Mesothelial cell of epicardium (in vitro differentiated cells): ENCODE results near the gene FMO1. TPM values are rescaled to one million over a fixed set of nuclear protein-coding genes. Genes with fewer than 3 reads are reported as not detected.
A peak's percentile ranks its signal among the peaks of the same experiment; 100 is the strongest.
"Not testable (repeated sequence)": the region's sequence is repeated elsewhere in the genome, so short reads cannot be mapped to it uniquely, and the experiment has no call there.

Experiments used
- DNase-seq, 2 experiments: peaks; one replicate each; pipeline ENCODE4 v3.0.0; 2021; ENCODE audit warnings: low spot score in 2 of 2; ENCODE audit not compliant: unreplicated experiment in 2 of 2
- H3K27ac Mint-ChIP-seq: 2 replicates; pipeline ENCODE4 v1.8.0; 2021; ENCODE audit warnings: mixed read lengths
- H3K27me3 Mint-ChIP-seq: 2 replicates; pipeline ENCODE4 v1.8.0; 2021; ENCODE audit warnings: low read depth, mixed read lengths
- H3K36me3 Mint-ChIP-seq: 2 replicates; pipeline ENCODE4 v1.8.0; 2021; ENCODE audit warnings: mixed read lengths
- H3K4me1 Mint-ChIP-seq: 2 replicates; pipeline ENCODE4 v1.8.0; 2021; ENCODE audit warnings: mixed read lengths
- H3K4me3 Mint-ChIP-seq: 2 replicates; pipeline ENCODE4 v1.8.0; 2021; ENCODE audit warnings: mild to moderate bottlenecking, moderate library complexity, mixed read lengths
- H3K9me3 Mint-ChIP-seq: 2 replicates; pipeline ENCODE4 v1.8.0; 2021; ENCODE audit warnings: mixed read lengths
- CTCF ChIP-seq: fragments of 200-600 bp; sonication (generic); IDR thresholded peaks from one replicate; pipeline ENCODE4 v1.5.0; 2021; ENCODE audit warnings: antibody characterized with exemption; ENCODE audit not compliant: unreplicated experiment
- total RNA-seq: library from RNA; stranded (reverse); gene quantifications from 3 replicates; pipeline ENCODE4 v1.2.1, GENCODE V29; 2021

The FMO1 gene
- total RNA-seq, 1 donor from 2014 or later: not detected

DNA sequence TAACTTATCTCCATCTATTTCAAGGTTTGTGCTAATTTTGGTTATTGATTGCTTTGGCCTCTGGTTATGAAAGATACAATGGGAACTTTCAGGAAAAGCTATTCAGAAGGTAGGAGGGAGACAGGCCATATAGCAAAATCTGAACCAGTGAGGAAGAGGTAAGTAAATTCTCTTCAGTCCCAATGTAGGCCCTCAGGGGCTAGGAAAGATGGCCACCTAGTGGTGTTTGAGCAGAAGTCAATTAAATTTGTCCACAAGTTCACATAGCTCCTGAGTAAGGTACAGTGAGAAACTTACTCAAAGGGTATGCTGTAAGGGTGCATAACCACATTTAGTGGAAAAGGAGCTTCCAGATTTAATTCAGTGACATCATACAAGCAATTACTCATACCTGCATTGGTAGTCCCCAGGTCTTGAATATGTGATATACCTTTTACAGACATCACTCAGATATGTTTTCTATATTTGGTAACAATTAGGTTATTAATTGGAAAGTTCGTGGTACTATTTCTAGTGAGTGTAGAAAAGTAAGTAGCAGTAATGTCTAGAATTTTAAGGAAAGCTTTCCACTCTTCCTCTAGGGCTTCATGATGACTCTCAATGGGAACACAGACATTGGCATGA is 21.4 kb upstream of the FMO1 start:
- Mint-ChIP-seq H3K27me3 (peaks cover 4% of the 10 kb centered on the region), H3K4me3 (no peak overlapping the region), H3K36me3 (no peaks in the 10 kb centered on the region), H3K27ac (no peak overlapping the region), H3K9me3 (no peaks in the 10 kb centered on the region), H3K4me1 (peaks cover 26% of the 10 kb centered on the region)
- no peak for DNase-seq
- TF ChIP-seq CTCF: peak; percentile 80

DNA sequence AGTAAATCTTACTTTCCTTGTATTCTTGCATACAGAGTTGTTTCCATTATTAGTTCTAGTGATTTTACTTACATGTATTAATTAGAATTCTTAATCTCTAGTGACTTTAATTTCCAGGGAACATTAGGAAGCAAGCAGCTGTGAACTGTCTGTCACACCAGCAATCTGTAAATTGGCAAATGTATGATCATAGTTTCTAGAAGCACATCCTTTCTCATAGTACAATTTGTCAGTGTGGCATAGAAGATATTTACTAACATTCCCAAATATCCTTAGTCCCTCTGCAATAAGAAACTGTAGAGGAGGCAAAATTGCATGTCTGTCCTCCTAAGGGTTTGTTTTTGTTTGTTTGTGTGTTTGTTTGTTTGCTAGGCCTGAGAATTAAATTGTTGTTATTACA is 17.0 kb upstream of the FMO1 start:
- no peak for TF ChIP-seq CTCF
- Mint-ChIP-seq H3K36me3 (no peaks in the 10 kb centered on the region), H3K27me3 (peaks cover 4% of the 10 kb centered on the region), H3K4me1 (peaks cover 10% of the 10 kb centered on the region), H3K4me3 (no peak overlapping the region), H3K27ac (no peak overlapping the region), H3K9me3 (peaks cover 6% of the 10 kb centered on the region)
- no peak for DNase-seq

- no peak for TF ChIP-seq CTCF
- H3K36me3 Mint-ChIP-seq: no peaks in the 10 kb centered on the region
- DNase-seq: no peak
- no peak overlapping the region for H3K4me3 Mint-ChIP-seq
- H3K4me1 Mint-ChIP-seq: peaks cover 10% of the 10 kb centered on the region
- no peak overlapping the region for H3K27ac Mint-ChIP-seq
- peaks cover 12% of the 10 kb centered on the region for H3K9me3 Mint-ChIP-seq
- peaks cover 3% of the 10 kb centered on the region for H3K27me3 Mint-ChIP-seq
Measured at GRCh38 chr1:171233183-171233582, 15.1 kb upstream of the FMO1 start.

DNA sequence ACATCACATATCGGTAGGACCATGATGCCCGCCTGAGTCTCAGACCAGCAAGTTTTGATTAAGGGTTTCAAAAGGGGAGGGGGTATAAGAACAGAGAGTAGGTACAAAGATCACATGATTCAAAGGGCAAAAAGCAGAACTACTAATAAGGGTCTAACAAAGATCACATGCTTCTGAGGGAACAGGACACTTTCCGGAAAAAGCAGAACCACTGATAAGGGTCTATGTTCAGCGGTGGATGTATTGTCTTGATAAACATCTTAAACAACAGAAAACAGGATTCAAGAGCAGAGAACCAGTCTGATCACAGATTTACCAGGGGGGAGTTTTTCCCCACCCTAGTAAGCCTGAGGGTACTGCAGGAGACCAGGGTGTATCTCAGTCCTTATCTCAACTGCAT is 12.1 kb upstream of the FMO1 start:
- H3K4me3 Mint-ChIP-seq, H3K27me3 Mint-ChIP-seq, H3K27ac Mint-ChIP-seq, DNase-seq, H3K36me3 Mint-ChIP-seq, H3K4me1 Mint-ChIP-seq: not testable (repeated sequence)
- H3K9me3 Mint-ChIP-seq: peaks cover 37% of the 10 kb centered on the region

- Mint-ChIP-seq H3K4me1 (no peaks in the 10 kb centered on the region), H3K4me3 (no peak overlapping the region), H3K27ac (no peak overlapping the region), H3K9me3 (peaks cover 22% of the 10 kb centered on the region), H3K36me3 (no peaks in the 10 kb centered on the region), H3K27me3 (peaks cover 28% of the 10 kb centered on the region)
- no peak for DNase-seq
- no peak for TF ChIP-seq CTCF
Measured at GRCh38 chr1:171243878-171244277, 4.4 kb upstream of the FMO1 start.

- H3K9me3 Mint-ChIP-seq: peaks cover 8% of the 10 kb centered on the region
- TF ChIP-seq CTCF: peak; percentile 71
- DNase-seq: no peak
Measured at GRCh38 chr1:171245458-171246064, 2.7 kb upstream of the FMO1 start.

More at GRCh38 chr1:171245458-171246064, 2.7 kb upstream of the FMO1 start:
- H3K4me3 Mint-ChIP-seq: no peak overlapping the region
- no peak overlapping the region for H3K27ac Mint-ChIP-seq
- no peaks in the 10 kb centered on the region for H3K36me3 Mint-ChIP-seq
- H3K27me3 Mint-ChIP-seq: peaks cover 42% of the 10 kb centered on the region
- no peaks in the 10 kb centered on the region for H3K4me1 Mint-ChIP-seq
